ENCODE data around the gene GIN1.
A peak's percentile ranks its signal among the peaks of the same experiment; 100 is the strongest.
"Not testable (repeated sequence)": the region's sequence is repeated elsewhere in the genome, so short reads cannot be mapped to it uniquely, and the experiment has no call there.

The GIN1 gene

DNA sequence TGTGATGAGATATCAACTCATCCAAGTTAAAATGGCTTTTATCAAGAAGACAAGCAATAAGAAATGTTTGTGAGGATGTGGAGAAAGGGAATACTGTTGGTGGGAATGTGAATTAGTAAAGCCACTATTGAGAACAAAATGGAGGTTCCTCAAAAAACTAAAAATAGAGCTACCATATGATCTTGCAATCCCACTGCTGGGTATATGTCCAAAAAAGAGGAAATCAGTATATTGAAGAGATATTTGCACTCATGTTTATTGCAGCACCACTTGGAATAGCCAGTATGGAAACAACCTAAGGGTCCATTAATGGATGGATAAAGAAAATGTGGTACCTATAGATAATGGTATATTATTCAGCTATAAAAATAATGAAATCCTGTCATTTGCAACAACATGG lies 25.3 kb upstream of the GIN1 start:
- Histone ChIP-seq H3K79me2 (ENCODE audit: insufficient read depth, low read depth) (no peaks in the 10 kb centered on the region), H3K27me3 (ENCODE audit: insufficient read depth, low read depth) (no peaks in the 10 kb centered on the region), H4K20me1 (ENCODE audit: insufficient read depth) (no peaks in the 10 kb centered on the region), H3K9ac (no peak overlapping the region), H3K27ac (no peak overlapping the region), H3K4me1 (ENCODE audit: low read depth, poor library complexity, severe bottlenecking) (no peaks in the 10 kb centered on the region), H3K4me3 (IDR thresholded peaks at IDR 0.05; ENCODE audit: insufficient read depth, low read depth, low read length) (no peak overlapping the region), H3K36me3 (ENCODE audit: insufficient read depth) (no peaks in the 10 kb centered on the region), H2AFZ (ENCODE audit: low read depth) (no peak overlapping the region), H3K4me2 (no peak overlapping the region)
- TF ChIP-seq, protein P1, sequence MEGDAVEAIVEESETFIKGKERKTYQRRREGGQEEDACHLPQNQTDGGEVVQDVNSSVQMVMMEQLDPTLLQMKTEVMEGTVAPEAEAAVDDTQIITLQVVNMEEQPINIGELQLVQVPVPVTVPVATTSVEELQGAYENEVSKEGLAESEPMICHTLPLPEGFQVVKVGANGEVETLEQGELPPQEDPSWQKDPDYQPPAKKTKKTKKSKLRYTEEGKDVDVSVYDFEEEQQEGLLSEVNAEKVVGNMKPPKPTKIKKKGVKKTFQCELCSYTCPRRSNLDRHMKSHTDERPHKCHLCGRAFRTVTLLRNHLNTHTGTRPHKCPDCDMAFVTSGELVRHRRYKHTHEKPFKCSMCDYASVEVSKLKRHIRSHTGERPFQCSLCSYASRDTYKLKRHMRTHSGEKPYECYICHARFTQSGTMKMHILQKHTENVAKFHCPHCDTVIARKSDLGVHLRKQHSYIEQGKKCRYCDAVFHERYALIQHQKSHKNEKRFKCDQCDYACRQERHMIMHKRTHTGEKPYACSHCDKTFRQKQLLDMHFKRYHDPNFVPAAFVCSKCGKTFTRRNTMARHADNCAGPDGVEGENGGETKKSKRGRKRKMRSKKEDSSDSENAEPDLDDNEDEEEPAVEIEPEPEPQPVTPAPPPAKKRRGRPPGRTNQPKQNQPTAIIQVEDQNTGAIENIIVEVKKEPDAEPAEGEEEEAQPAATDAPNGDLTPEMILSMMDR (conservative IDR thresholded peaks at IDR 0.05; ENCODE audit: low read depth, low read length): no peak

DNA sequence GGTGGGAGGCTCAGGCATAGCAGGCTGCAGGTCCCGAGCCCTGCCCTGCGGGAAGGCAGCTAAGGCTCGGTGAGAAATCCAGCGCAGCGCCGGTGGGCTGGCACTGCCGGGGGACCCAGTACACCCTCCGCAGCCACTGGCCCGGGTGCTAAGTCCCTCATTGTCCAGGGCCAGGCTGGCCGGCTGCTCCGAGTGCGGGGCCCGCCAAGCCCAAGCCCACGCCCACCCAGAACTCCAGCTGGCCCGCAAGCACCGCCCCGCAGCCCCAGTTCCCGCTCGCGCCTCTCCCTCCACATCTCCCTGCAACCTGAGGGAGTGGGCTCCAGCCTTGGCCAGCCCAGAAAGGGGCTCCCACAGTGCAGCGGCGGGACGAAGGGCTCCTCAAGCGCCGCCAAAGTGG lies 22.2 kb upstream of the GIN1 start:
- H3K79me2 ChIP-seq (ENCODE audit: insufficient read depth, low read depth); H4K20me1 ChIP-seq (ENCODE audit: insufficient read depth); H3K4me3 ChIP-seq (IDR thresholded peaks at IDR 0.05; ENCODE audit: insufficient read depth, low read depth, low read length); H3K36me3 ChIP-seq (ENCODE audit: insufficient read depth); H3K27me3 ChIP-seq (ENCODE audit: insufficient read depth, low read depth); H3K4me1 ChIP-seq (ENCODE audit: low read depth, poor library complexity, severe bottlenecking); H3K27ac ChIP-seq; H2AFZ ChIP-seq (ENCODE audit: low read depth); H3K4me2 ChIP-seq; H3K9ac ChIP-seq: not testable (repeated sequence)

DNA sequence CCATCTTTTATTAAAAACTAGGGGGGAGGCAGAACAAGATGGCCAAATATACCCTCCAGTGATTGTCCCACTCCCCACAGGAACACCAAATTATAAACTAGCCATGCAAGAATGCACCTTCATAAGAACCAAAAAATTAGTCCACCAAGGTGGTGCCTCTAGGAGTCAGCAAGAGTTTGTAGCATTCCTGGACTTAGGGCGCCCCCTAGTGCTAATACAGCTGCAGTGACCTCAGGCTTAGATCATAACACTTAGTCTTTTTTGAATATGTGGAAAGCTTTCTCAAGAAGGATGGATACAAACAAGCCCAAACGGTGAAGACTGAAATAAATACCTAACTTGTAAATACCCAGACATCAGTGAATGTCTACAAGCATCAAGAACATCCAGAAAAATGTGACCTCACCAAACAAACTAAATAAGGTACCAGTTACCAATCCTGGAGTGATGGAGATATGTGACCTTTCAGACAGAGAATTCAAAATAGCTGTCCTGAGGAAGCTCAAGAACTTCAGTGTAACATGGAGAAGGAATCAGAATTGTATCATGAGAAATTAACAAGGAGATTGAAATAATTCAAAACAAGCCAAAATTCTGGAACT lies 19.4 kb upstream of the GIN1 start:
- Histone ChIP-seq H3K4me3 (IDR thresholded peaks at IDR 0.05; ENCODE audit: insufficient read depth, low read depth, low read length) (no peak overlapping the region), H3K9ac (no peak overlapping the region), H3K79me2 (ENCODE audit: insufficient read depth, low read depth) (no peaks in the 10 kb centered on the region), H3K27ac (no peak overlapping the region), H3K4me2 (no peak overlapping the region), H3K36me3 (ENCODE audit: insufficient read depth) (no peaks in the 10 kb centered on the region; the same call in 1 of the 2 replicates), H3K27me3 (ENCODE audit: insufficient read depth, low read depth) (no peaks in the 10 kb centered on the region), H2AFZ (ENCODE audit: low read depth) (no peak overlapping the region), H3K4me1 (ENCODE audit: low read depth, poor library complexity, severe bottlenecking) (no peaks in the 10 kb centered on the region), H4K20me1 (ENCODE audit: insufficient read depth) (no peaks in the 10 kb centered on the region)
- TF ChIP-seq, protein P1 (conservative IDR thresholded peaks at IDR 0.05; ENCODE audit: low read depth, low read length): peak; percentile 96

DNA sequence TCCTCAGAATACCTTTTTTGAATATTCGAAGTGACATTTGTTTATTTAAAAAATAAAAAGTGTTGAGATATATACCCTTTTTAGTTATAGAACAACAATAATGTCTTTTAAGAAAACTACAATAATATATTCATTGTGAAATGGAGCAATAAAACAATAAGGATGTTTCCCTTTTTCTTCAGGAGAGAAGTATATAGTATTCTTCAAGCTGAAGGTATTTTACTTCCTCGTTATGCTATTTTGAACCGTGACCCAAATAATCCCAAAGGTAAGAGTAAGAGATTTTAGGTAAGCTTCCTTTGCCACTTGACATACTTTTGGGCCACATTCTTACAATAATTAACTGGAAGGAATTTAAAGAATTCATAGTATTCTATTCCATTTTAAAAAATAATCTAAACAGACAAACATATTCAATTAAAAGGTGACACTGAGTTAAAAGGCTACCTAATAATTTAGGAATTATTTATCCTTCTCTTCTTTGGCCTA lies 18.3 kb upstream of the GIN1 start:
- no peak overlapping the region for H3K27ac ChIP-seq
- no peaks in the 10 kb centered on the region for H3K27me3 ChIP-seq (ENCODE audit: insufficient read depth, low read depth)
- no peak overlapping the region for H3K4me3 ChIP-seq (IDR thresholded peaks at IDR 0.05; ENCODE audit: insufficient read depth, low read depth, low read length)
- H3K4me1 ChIP-seq (ENCODE audit: low read depth, poor library complexity, severe bottlenecking): no peaks in the 10 kb centered on the region
- TF ChIP-seq, protein P1 (conservative IDR thresholded peaks at IDR 0.05; ENCODE audit: low read depth, low read length): no peak
- no peaks in the 10 kb centered on the region for H4K20me1 ChIP-seq (ENCODE audit: insufficient read depth)
- no peak overlapping the region for H2AFZ ChIP-seq (ENCODE audit: low read depth)
- no peaks in the 10 kb centered on the region; the same call in 1 of the 2 replicates for H3K36me3 ChIP-seq (ENCODE audit: insufficient read depth)
- H3K4me2 ChIP-seq: no peak overlapping the region
- no peaks in the 10 kb centered on the region for H3K79me2 ChIP-seq (ENCODE audit: insufficient read depth, low read depth)
- no peak overlapping the region for H3K9ac ChIP-seq

DNA sequence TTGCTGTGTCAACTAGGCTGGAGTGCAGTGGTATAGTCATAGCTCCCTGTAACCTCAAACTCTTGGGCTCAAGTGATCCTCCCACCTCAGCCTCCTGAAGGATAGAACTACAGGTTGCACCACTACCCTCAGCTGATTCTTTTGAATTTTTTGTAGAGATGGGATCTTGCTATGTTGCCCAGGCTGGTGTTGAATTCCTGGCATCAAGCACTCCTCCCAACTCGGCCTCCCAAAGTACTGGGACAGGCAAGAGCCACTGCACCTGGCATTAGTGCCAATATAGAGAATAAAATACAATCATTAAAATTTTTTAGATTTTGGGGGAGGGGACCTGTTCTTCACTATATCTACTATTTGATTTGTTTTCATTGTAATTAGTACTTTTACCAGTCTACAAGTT lies 15.5 kb upstream of the GIN1 start:
- no peaks in the 10 kb centered on the region for H4K20me1 ChIP-seq (ENCODE audit: insufficient read depth)
- no peak overlapping the region for H2AFZ ChIP-seq (ENCODE audit: low read depth)
- H3K27ac ChIP-seq: no peak overlapping the region
- no peaks in the 10 kb centered on the region for H3K27me3 ChIP-seq (ENCODE audit: insufficient read depth, low read depth)
- no peaks in the 10 kb centered on the region for H3K79me2 ChIP-seq (ENCODE audit: insufficient read depth, low read depth)
- H3K36me3 ChIP-seq (ENCODE audit: insufficient read depth): no peaks in the 10 kb centered on the region; the same call in 1 of the 2 replicates
- TF ChIP-seq, protein P1 (conservative IDR thresholded peaks at IDR 0.05; ENCODE audit: low read depth, low read length): no peak
- no peak overlapping the region for H3K4me2 ChIP-seq
- no peak overlapping the region for H3K4me3 ChIP-seq (IDR thresholded peaks at IDR 0.05; ENCODE audit: insufficient read depth, low read depth, low read length)
- H3K4me1 ChIP-seq (ENCODE audit: low read depth, poor library complexity, severe bottlenecking): no peaks in the 10 kb centered on the region
- H3K9ac ChIP-seq: no peak overlapping the region

Data from KMS-11 (cell line).